ENCODE measurements around the gene SETDB2. TPM values are rescaled to one million over a fixed set of nuclear protein-coding genes. Genes with fewer than 3 reads are reported as not detected.

The SETDB2 gene
- total RNA-seq, 4 donors from 2014 or later, result 1.7 to 6.2 (median 4.6) TPM

Other genes with a start within 250 kb of the SETDB2 start
- not detected for gene MLNR, start 223.9 kb upstream of the SETDB2 start, total RNA-seq
- gene CDADC1, start 196.3 kb upstream of the SETDB2 start, total RNA-seq, result 1 to 10 TPM in 3 of 4 donors, under 1 TPM in 1; 1.00 to 8.6 (median 3.9) TPM
- gene CAB39L, start 210 bp upstream of the SETDB2 start, total RNA-seq, result 10 to 100 TPM in 1 of 4 donors, 1 to 10 TPM in 3; 4.7 to 14.4 (median 8.7) TPM
- gene PHF11, start 51.7 kb downstream of the SETDB2 start, total RNA-seq, result 10 to 100 TPM in 3 of 4 donors, 1 to 10 TPM in 1; 6.5 to 17.7 (median 13.8) TPM
- 10 to 100 TPM in 1 of 4 donors, 1 to 10 TPM in 3; 5.3 to 14.4 (median 5.7) TPM for gene RCBTB1, start 141.3 kb downstream of the SETDB2 start, total RNA-seq
- under 1 TPM; 0.10 to 0.20 (median 0.12) TPM for gene ARL11, start 184.2 kb downstream of the SETDB2 start, total RNA-seq
- gene EBPL, start 247.2 kb downstream of the SETDB2 start, total RNA-seq, result 10 to 100 TPM in 1 of 4 donors, 1 to 10 TPM in 3; 3.8 to 11.0 (median 8.8) TPM